GM13976 (cell line): ENCODE data around the gene POLE.

ENCODE experiments used
- DNase-seq: peaks from one replicate; pipeline ENCODE4 v3.0.0; 2012; ENCODE audit warnings: low spot score
- in situ Hi-C: fragments of 300-500 bp; cut with MboI; formaldehyde crosslinking; loops from one replicate; pipeline ENCODE4 v1.12.0; 2022; ENCODE audit warnings: low sequenced_read_pairs, mixed read lengths, inconsistent platforms; ENCODE audit not compliant: unreplicated experiment
- TF ChIP-seq, protein P1 (sequence below): IDR thresholded peaks from 2 replicates; pipeline ENCODE4 v1.5.1; 2012; ENCODE audit warnings: borderline replicate concordance, mild to moderate bottlenecking; ENCODE audit not compliant: insufficient read depth; ENCODE audit errors: extremely low read depth, missing control alignments, control extremely low read depth

Gene POLE

DNA sequence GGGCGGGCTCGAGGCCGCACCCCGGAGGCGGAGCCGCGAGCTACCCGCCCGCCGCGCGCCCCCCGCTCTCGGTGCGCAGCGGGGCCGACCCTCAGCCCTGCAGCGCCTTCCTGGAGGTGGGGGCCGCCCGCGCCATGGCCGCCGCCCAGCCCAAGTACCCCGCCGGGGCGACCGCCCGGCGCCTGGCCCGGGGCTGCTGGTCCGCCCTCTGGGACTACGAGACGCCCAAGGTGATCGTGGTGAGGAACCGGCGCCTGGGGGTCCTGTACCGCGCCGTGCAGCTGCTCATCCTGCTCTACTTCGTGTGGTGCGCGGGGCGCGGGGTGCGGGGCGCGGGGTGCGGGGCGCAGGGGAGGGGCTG is 68.5 kb downstream of the POLE start, which contains the start of gene P2RX2:
Gene P2RX2 (plus strand): TSS at position 94 of the 361 bp plus-strand sequence. CDS start 41 bp downstream, at position 135.
- in situ Hi-C loops = loop anchor here (25.0 kb wide), 1 partner anchor 206 kb away; no protein-coding TSS in a partner anchor
- TF ChIP-seq, protein P1, sequence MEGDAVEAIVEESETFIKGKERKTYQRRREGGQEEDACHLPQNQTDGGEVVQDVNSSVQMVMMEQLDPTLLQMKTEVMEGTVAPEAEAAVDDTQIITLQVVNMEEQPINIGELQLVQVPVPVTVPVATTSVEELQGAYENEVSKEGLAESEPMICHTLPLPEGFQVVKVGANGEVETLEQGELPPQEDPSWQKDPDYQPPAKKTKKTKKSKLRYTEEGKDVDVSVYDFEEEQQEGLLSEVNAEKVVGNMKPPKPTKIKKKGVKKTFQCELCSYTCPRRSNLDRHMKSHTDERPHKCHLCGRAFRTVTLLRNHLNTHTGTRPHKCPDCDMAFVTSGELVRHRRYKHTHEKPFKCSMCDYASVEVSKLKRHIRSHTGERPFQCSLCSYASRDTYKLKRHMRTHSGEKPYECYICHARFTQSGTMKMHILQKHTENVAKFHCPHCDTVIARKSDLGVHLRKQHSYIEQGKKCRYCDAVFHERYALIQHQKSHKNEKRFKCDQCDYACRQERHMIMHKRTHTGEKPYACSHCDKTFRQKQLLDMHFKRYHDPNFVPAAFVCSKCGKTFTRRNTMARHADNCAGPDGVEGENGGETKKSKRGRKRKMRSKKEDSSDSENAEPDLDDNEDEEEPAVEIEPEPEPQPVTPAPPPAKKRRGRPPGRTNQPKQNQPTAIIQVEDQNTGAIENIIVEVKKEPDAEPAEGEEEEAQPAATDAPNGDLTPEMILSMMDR = no peak
- DNase-seq = no peak

DNA sequence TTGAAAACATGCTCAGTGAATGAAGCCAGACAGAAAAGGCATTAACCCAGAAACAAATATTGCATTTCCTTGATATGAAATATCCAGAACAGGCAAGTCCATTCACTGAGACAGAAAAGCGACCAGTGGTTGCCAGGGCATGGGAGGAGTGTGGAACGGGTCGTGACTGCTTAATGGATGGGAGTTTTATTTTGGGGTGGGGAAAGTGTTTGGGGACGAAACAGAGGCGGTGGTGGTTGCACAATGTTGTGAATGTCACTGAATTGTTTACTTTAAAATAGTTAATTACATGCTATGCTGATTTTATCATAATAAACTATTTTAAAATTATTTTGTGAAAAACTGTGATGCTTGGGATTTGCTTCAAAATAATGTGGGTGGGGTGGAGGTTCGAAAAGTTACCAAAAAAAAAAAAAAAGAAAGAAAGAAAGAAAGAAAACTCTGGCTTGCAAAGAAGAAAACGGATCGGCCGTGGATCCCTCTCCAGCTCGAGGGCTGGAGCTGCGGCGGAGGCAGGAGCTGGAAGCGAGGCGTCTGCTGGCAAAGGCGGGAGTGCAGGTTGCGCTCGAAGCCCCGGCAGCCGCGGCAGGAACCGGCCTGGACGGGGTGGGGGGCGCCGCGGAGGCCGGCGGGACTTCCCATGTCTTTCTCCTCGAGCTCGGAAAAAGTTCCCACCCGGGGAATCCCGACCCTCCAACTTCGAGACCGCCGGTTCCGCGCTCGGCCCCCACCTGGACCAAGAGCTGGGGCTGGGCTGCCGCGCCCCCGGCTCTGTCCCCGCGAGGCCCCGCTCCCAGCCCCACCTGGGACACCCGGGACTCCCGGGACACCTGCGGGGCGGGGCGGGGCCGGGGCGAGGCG is 69.1 kb downstream of the POLE start:
- no peak for DNase-seq
- in situ Hi-C loops = loop anchor here (25.0 kb wide), 1 partner anchor 206 kb away; no protein-coding TSS in a partner anchor
- TF ChIP-seq, protein P1 = no peak

DNA sequence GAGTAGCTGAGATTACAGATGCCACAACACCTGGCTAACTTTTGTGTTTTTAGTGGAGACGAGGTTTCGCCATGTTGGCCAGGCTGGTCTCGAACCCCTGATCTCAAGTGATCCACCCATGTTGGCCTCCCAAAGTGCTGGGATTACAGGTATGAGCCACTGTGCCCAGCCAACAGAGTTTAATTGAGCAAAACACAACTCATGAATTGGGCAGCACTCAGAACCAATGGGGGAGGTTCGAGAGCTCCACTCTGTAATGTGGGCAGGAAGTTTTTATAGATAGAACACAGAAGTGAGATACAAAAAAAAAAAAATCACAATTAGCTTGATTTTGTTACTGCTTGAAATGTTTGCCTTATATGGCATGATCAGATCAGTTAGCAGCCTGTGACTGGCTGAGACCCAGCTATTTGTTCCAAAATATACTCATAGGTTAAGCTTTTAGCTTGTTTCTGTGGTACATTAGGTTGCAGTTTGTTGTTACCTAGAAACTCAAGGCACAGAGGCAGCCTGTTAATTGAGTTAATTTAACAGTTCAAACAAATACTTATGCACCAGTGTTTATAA is 69.9 kb downstream of the POLE start:
- no peak for DNase-seq
- in situ Hi-C loops = loop anchor here (25.0 kb wide), 1 partner anchor 205 kb away; no protein-coding TSS in a partner anchor
- TF ChIP-seq, protein P1 = no peak

DNA sequence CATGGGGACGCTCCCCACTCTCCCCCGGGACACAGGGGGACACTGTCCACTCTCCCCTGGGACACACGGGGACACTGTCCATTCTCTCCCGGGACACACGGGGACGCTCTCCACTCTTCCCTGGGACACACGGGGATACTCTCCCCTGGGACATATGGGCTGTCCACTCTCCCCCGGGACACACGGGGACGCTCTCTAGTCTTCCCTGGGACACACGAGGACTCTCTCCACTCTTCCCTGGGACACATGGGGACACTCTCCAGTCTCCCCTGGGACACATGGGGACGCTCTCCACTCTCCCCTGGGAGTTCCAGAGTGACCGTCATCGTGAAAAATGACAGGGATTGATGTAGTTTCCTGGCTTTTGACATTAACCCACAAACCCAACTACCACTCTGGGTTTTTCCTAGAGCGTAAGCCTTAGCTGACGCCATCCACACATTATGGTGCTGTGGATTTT is 71.5 kb downstream of the POLE start:
- in situ Hi-C loops = loop anchor here (25.0 kb wide), 1 partner anchor 203 kb away; no protein-coding TSS in a partner anchor

DNA sequence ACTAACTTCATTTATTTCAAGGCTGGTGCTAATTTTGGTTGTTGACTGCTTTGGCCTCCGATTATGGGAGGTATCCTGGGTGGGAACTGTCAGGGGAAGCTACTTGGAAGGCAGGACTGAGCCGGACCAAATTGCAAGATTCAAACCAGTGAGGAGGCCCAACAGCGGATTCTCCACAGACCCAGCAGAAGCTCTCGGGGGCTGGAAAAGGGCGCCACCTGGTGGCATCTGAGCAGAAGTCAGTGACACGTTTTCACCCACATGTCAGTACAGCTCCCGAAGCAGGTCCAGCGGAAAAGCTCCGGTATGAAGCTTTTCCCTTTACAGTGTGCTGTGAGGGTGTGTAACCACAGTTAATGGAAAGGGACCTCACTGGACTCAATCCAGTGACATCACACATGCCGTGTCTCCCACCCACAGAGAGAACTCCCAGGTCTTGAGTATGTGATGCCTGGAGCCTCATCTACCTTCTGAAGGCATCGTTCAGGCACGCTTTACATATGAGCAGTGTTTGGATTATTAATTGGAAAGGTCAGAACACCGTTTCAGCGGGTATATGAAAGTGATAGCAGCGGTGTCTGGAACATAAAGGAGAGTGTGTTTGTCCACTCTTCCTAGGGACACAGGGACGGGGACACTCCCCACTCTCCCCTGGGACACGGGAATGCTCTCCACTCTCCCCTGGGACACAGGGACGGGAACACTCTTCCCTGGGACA is 72.1 kb downstream of the POLE start:
- TF ChIP-seq, protein P1 = peak; percentile 66
- peak; percentile 87 for DNase-seq
- in situ Hi-C loops = loop anchor here (25.0 kb wide), 1 partner anchor 203 kb away; no protein-coding TSS in a partner anchor

More for the DNA sequence above, 71.5 kb downstream of the POLE start:
- TF ChIP-seq, protein P1 = no peak
- no peak for DNase-seq

DNA sequence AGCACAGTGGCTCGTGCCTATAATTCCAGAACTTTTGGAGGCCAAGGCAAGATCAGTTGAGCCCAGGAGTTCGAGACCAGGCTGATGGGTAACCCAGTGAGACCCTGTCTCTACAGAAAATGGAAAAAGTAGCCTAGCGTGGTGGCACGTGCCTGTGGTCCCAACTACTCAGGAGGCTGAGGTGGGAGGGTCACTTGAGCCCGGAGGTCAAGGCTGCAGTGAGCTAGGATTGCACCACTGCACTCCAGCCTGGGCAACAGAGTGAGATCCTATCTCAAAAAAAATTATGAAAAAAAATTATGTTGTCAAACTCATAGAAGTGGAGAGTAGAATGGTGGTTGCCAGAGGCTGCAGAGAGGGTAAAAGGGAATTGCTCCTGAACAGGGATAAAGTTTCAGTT is 73.1 kb downstream of the POLE start:
- TF ChIP-seq, protein P1 = no peak
- no peak for DNase-seq
- in situ Hi-C loops = loop anchor here (25.0 kb wide), 1 partner anchor 202 kb away; no protein-coding TSS in a partner anchor
